HepG2 (cell line): ENCODE measurements around the gene SPAAR. TPM values are rescaled to one million over a fixed set of nuclear protein-coding genes. Genes with fewer than 3 reads are reported as not detected.

Source experiments
- ATAC-seq: fragments of 200-7000 bp; cut with Tn5 transposase; 3 replicates; pipeline ENCODE4 v1.9.1; 2020; ENCODE audit warnings: mild to moderate bottlenecking, moderate library complexity
- BruUV-seq: library from RNA; stranded (reverse); fragments of 400-500 nt; replicated peaks from 2 replicates; lab custom pipeline; 2021; lab: Mats Ljungman, UMichigan
- CTCF ChIA-PET: fragments of 300-600 bp; formaldehyde crosslinking; extraction: SDS; loops from one replicate; lab custom pipeline; 2021; ENCODE audit warnings: low total read pairs, inconsistent platforms, low intra/inter-chr PET ratio; lab: Yijun Ruan, JAX
- POLR2A ChIA-PET: fragments of 350-600 bp; sonication (Branson Sonifier 250); formaldehyde crosslinking; loops from one replicate; lab custom pipeline; 2020; ENCODE audit warnings: antibody characterized with exemption, inconsistent platforms; lab: Yijun Ruan, JAX
- DNase-seq: peaks from one replicate; pipeline ENCODE4 v3.0.0-alpha.2; 2015; ENCODE audit warnings: low spot score
- FAIRE-seq: peaks from 3 replicates; lab custom pipeline; 2011; peaks lifted over from hg19 to GRCh38; lab: Jason Lieb, UNC
- H2AFZ ChIP-seq: one replicate; pipeline ENCODE4 v1.6.1; 2011; ENCODE audit warnings: low read length, inconsistent platforms
- H3K27ac ChIP-seq: fragments of 300-600 bp; 3 replicates; pipeline ENCODE4 v1.8.0; 2011; ENCODE audit warnings: mixed run types, mild to moderate bottlenecking, mixed read lengths, low read length, inconsistent platforms; ENCODE audit not compliant: insufficient read depth; ENCODE audit errors: extremely low read length
- H3K27me3 ChIP-seq, 2 experiments: fragments of 200-600 bp in 1 of 2; 2 replicates in 1 of 2; 3 replicates in 1 of 2; pipeline versions ENCODE4 v1.6.0 to v1.8.0; 2011; ENCODE audit warnings: low read length in 2 of 2, mild to moderate bottlenecking in 2 of 2, moderate library complexity in 2 of 2, inconsistent platforms in 1 of 2; ENCODE audit not compliant: insufficient read depth in 2 of 2, control insufficient read depth in 1 of 2
- H3K36me3 ChIP-seq, 2 experiments: fragments of 200-600 bp in 1 of 2; replicated peaks in 1 of 2; 2 replicates in 1 of 2; 3 replicates in 1 of 2; pipeline versions ENCODE4 v1.5.1 to v1.8.0; 2011; ENCODE audit warnings: low read length in 2 of 2, inconsistent platforms in 1 of 2; ENCODE audit not compliant: insufficient read depth in 2 of 2, control insufficient read depth in 1 of 2
- H3K4me1 ChIP-seq: 2 replicates; pipeline ENCODE4 v1.5.1; 2012; ENCODE audit warnings: low read length, inconsistent platforms; ENCODE audit not compliant: insufficient read depth
- H3K4me2 ChIP-seq: 2 replicates; pipeline ENCODE4 v1.6.0; 2011; ENCODE audit warnings: low read depth, low read length, inconsistent platforms
- H3K4me3 ChIP-seq, 3 experiments: fragments of 200-600 bp in 1 of 3; sonication (generic), shearing (Covaris generic) in 1 of 3; replicated peaks in 1 of 3; 2 replicates each; pipeline ENCODE4 v1.5.1; 2011 to 2016; ENCODE audit warnings: low read length in 3 of 3, inconsistent platforms in 2 of 3, low read depth in 2 of 3, mild to moderate bottlenecking in 2 of 3, control low read depth in 1 of 3, mixed read lengths in 1 of 3; ENCODE audit not compliant: insufficient read depth in 1 of 3
- H3K79me2 ChIP-seq: one replicate; pipeline ENCODE4 v1.6.1; 2011; ENCODE audit warnings: low read length, inconsistent platforms; ENCODE audit not compliant: insufficient read depth
- H3K9ac ChIP-seq: 2 replicates; pipeline ENCODE4 v1.6.0; 2011; ENCODE audit warnings: mild to moderate bottlenecking, low read depth, low read length, inconsistent platforms; ENCODE audit not compliant: insufficient read depth
- H3K9me3 ChIP-seq: 2 replicates; pipeline ENCODE4 v1.5.1; 2012; ENCODE audit warnings: mild to moderate bottlenecking, low read length
- H4K20me1 ChIP-seq: 2 replicates; pipeline ENCODE4 v1.6.0; 2011; ENCODE audit warnings: inconsistent platforms, mild to moderate bottlenecking, low read length, moderate library complexity; ENCODE audit not compliant: insufficient read depth
- HDAC6 ChIP-seq: fragments of 200-600 bp; sonication (generic); IDR thresholded peaks from 2 replicates; pipeline ENCODE4 v1.7.0; 2017; ENCODE audit warnings: mild to moderate bottlenecking, antibody characterized with exemption, low read length, low read depth
- RCOR2 ChIP-seq: IDR thresholded peaks from 2 replicates; pipeline ENCODE4 v1.6.1; 2016; ENCODE audit warnings: missing biosample characterization, missing genetic modification reagents
- REL ChIP-seq: sonication (generic); formaldehyde crosslinking; conservative IDR thresholded peaks from 2 replicates; pipeline ENCODE4 v1.8.0; 2022; ENCODE audit warnings: mild to moderate bottlenecking, missing genetic modification reagents, moderate library complexity
- SAP130 ChIP-seq: IDR thresholded peaks from 2 replicates; pipeline ENCODE4 v1.6.1; 2016; ENCODE audit warnings: low read depth
- SOX6 ChIP-seq, 2 experiments: fragments of 450-650 bp in 1 of 2; sonication (generic) in 1 of 2; formaldehyde crosslinking in 1 of 2; IDR thresholded peaks; 2 replicates each; pipeline versions ENCODE4 v1.4.0 to v1.6.1; 2017 to 2020; ENCODE audit warnings: antibody characterized with exemption in 1 of 2, mild to moderate bottlenecking in 1 of 2, missing genetic modification reagents in 1 of 2
- WIZ ChIP-seq: sonication (generic); formaldehyde crosslinking; IDR thresholded peaks from 2 replicates; pipeline ENCODE4 v1.5.1; 2020; ENCODE audit warnings: mild to moderate bottlenecking, missing genetic modification reagents
- ZNF703 ChIP-seq: sonication (generic); formaldehyde crosslinking; IDR thresholded peaks from 2 replicates; pipeline ENCODE4 v1.5.1; 2020; ENCODE audit warnings: missing genetic modification reagents, mild to moderate bottlenecking, moderate library complexity, borderline replicate concordance
- ZNF792 ChIP-seq: IDR thresholded peaks from 2 replicates; pipeline ENCODE4 v1.6.1; 2016
- ZZZ3 ChIP-seq: sonication (generic); formaldehyde crosslinking; IDR thresholded peaks from 2 replicates; pipeline ENCODE4 v1.4.0; 2020; ENCODE audit warnings: missing genetic modification reagents, mild to moderate bottlenecking, borderline replicate concordance
- WGBS: methylation state at CpG from one replicate; pipeline ENCODE4 v1.1.6; 2017; ENCODE audit warnings: low lambda C conversion rate; 5-methylcytosine and 5-hydroxymethylcytosine counted together
- in situ Hi-C: cut with HindIII; loops from 2 replicates; pipeline ENCODE4 v1.10.0; 2017; ENCODE audit warnings: low pct_unique_long_range_greater_than_20kb; ENCODE audit not compliant: extremely low pct_ligation_motif_present
- intact Hi-C: fragments of 100-400 bp; cut with micrococcal nuclease; formaldehyde crosslinking; loops from one replicate; pipeline ENCODE4 v1.10.0; 2022; ENCODE audit not compliant: unreplicated experiment
- polyA plus RNA-seq, 8 experiments: library from polyadenylated mRNA; depleted of rRNA in 3 of 8; stranded (reverse) in 7 of 8; unstranded in 1 of 8; fragments of >200 nt; fragmentation: Illumina TruSeq in 4 of 8; extraction: Trizol in 4 of 8; gene quantifications; 2 replicates each; pipeline versions ENCODE4 v1.2.1 to v1.2.3, GENCODE V29; 2011 to 2016; ENCODE audit warnings: low read depth in 4 of 8, missing spikeins in 1 of 8, mixed read lengths in 1 of 8; ENCODE audit not compliant: insufficient read depth in 1 of 8
- total RNA-seq, 5 experiments: library from RNA; depleted of rRNA; stranded (reverse); fragments of >200 nt; fragmentation: Illumina TruSeq; extraction: Trizol; gene quantifications; 2 replicates each; pipeline ENCODE4 v1.2.3, GENCODE V29; 2016; ENCODE audit warnings: low read depth in 1 of 5
- TF ChIP-seq, protein P1 (sequence below): sonication (generic); formaldehyde crosslinking; IDR thresholded peaks from 2 replicates; pipeline ENCODE4 v1.5.0; 2020; ENCODE audit warnings: mild to moderate bottlenecking, missing genetic modification reagents
- TF ChIP-seq, protein P2 (sequence below): IDR thresholded peaks from 2 replicates; pipeline ENCODE4 v1.6.1; 2012; ENCODE audit warnings: low read length, improper control_type of control experiment
- TF ChIP-seq, protein P3 (sequence below): IDR thresholded peaks from 2 replicates; pipeline ENCODE4 v1.6.1; 2016; ENCODE audit warnings: low read depth, borderline replicate concordance
- TF ChIP-seq, protein P4 (sequence below): sonication (generic); formaldehyde crosslinking; IDR thresholded peaks from 2 replicates; pipeline ENCODE4 v1.5.0; 2020; ENCODE audit warnings: mild to moderate bottlenecking, low read depth, missing genetic modification reagents, borderline replicate concordance
- TF ChIP-seq, protein P5 (sequence below): sonication (generic); formaldehyde crosslinking; IDR thresholded peaks from 2 replicates; pipeline ENCODE4 v1.5.1; 2020; ENCODE audit warnings: missing genetic modification reagents, mild to moderate bottlenecking, borderline replicate concordance

Gene SPAAR
- total and polyA plus RNA-seq, 2 of the 13 experiments (the other 11 are each of a cell fraction or from before 2014, with no cell fraction given) = 0.07 TPM; not detected in 1

DNA sequence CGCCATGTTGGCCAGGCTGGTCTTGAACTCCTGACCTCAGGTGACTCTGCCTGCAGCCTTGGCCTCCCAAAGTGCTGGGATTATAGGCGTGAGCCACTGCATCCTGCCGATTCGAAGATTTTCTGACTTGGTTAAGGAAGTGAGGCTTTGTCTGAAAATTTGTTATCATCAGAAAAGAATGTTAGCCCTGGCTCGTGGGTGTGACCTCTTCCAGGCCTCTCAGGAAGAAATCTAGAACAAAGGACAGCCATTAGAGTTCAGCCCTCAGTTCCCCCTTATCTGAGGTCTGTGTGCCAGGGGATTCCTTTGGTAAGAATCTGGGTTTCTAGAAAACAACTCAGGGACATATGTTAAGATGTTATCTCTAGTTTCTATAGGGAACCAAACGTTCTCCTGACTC lies 42.4 kb downstream of the SPAAR start:
- H3K27ac ChIP-seq = no peak overlapping the region
- H3K9me3 ChIP-seq = no peaks in the 10 kb centered on the region
- no peaks in the 10 kb centered on the region for H3K36me3 ChIP-seq
- FAIRE-seq = no peak
- in situ Hi-C loops = no loop called here
- no peak overlapping the region for H3K4me3 ChIP-seq
- ChIA-PET CTCF (no interaction called here), POLR2A (no interaction called here)
- TF ChIP-seq ZNF703 (CRISPR knock-in tag) (no peak), ZZZ3 (CRISPR knock-in tag) (no peak), REL (CRISPR knock-in tag) (no peak), SAP130 (CRISPR knock-in tag) (no peak), ZNF792 (no peak), HDAC6 (no peak), RCOR2 (CRISPR knock-in tag) (no peak), SOX6 (IDR thresholded peaks at IDR 0.05) (no peak), SOX6 (CRISPR knock-in tag; IDR thresholded peaks at IDR 0.05) (no peak), WIZ (no peak)
- TF ChIP-seq, protein P1, sequence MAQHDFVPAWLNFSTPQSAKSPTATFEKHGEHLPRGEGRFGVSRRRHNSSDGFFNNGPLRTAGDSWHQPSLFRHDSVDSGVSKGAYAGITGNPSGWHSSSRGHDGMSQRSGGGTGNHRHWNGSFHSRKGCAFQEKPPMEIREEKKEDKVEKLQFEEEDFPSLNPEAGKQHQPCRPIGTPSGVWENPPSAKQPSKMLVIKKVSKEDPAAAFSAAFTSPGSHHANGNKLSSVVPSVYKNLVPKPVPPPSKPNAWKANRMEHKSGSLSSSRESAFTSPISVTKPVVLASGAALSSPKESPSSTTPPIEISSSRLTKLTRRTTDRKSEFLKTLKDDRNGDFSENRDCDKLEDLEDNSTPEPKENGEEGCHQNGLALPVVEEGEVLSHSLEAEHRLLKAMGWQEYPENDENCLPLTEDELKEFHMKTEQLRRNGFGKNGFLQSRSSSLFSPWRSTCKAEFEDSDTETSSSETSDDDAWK (CRISPR knock-in tag) = no peak
- TF ChIP-seq, protein P2, sequence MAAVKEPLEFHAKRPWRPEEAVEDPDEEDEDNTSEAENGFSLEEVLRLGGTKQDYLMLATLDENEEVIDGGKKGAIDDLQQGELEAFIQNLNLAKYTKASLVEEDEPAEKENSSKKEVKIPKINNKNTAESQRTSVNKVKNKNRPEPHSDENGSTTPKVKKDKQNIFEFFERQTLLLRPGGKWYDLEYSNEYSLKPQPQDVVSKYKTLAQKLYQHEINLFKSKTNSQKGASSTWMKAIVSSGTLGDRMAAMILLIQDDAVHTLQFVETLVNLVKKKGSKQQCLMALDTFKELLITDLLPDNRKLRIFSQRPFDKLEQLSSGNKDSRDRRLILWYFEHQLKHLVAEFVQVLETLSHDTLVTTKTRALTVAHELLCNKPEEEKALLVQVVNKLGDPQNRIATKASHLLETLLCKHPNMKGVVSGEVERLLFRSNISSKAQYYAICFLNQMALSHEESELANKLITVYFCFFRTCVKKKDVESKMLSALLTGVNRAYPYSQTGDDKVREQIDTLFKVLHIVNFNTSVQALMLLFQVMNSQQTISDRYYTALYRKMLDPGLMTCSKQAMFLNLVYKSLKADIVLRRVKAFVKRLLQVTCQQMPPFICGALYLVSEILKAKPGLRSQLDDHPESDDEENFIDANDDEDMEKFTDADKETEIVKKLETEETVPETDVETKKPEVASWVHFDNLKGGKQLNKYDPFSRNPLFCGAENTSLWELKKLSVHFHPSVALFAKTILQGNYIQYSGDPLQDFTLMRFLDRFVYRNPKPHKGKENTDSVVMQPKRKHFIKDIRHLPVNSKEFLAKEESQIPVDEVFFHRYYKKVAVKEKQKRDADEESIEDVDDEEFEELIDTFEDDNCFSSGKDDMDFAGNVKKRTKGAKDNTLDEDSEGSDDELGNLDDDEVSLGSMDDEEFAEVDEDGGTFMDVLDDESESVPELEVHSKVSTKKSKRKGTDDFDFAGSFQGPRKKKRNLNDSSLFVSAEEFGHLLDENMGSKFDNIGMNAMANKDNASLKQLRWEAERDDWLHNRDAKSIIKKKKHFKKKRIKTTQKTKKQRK = no peak
- TF ChIP-seq, protein P3, sequence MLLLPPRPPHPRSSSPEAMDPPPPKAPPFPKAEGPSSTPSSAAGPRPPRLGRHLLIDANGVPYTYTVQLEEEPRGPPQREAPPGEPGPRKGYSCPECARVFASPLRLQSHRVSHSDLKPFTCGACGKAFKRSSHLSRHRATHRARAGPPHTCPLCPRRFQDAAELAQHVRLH (CRISPR knock-in tag) = no peak
- TF ChIP-seq, protein P4, sequence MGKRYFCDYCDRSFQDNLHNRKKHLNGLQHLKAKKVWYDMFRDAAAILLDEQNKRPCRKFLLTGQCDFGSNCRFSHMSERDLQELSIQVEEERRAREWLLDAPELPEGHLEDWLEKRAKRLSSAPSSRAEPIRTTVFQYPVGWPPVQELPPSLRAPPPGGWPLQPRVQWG (CRISPR knock-in tag) = no peak
- TF ChIP-seq, protein P5, sequence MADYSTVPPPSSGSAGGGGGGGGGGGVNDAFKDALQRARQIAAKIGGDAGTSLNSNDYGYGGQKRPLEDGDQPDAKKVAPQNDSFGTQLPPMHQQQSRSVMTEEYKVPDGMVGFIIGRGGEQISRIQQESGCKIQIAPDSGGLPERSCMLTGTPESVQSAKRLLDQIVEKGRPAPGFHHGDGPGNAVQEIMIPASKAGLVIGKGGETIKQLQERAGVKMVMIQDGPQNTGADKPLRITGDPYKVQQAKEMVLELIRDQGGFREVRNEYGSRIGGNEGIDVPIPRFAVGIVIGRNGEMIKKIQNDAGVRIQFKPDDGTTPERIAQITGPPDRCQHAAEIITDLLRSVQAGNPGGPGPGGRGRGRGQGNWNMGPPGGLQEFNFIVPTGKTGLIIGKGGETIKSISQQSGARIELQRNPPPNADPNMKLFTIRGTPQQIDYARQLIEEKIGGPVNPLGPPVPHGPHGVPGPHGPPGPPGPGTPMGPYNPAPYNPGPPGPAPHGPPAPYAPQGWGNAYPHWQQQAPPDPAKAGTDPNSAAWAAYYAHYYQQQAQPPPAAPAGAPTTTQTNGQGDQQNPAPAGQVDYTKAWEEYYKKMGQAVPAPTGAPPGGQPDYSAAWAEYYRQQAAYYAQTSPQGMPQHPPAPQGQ = no peak
- no peak for DNase-seq
- no peak for ATAC-seq
- 30% methylated on average over 3 of the region's 6 CpGs for WGBS
- BruUV-seq = no TSS peak
- intact Hi-C loops = no loop called here
- H4K20me1 ChIP-seq = no peaks in the 10 kb centered on the region
- no peak overlapping the region for H3K4me2 ChIP-seq
- no peak overlapping the region for H2AFZ ChIP-seq
- no peaks in the 10 kb centered on the region for H3K4me1 ChIP-seq
- no peak overlapping the region for H3K9ac ChIP-seq
- H3K27me3 ChIP-seq = peaks cover 0 to 10% of the 10 kb centered on the region in 2 experiments; a peak in 2 of 5 replicates
- no peaks in the 10 kb centered on the region for H3K79me2 ChIP-seq
